ENCODE data around the gene EML3.
A peak's percentile ranks its signal among the peaks of the same experiment; 100 is the strongest.
"Not testable (repeated sequence)": the region's sequence is repeated elsewhere in the genome, so short reads cannot be mapped to it uniquely, and the experiment has no call there.

Gene EML3

GRCh38 chr11:62570903-62571302, 41.7 kb downstream of the EML3 start:
- not testable (repeated sequence) for DNase-seq

- DNase-seq = no peak
Measured at GRCh38 chr11:62569611-62570010, 43.0 kb downstream of the EML3 start.

- no peak for DNase-seq
Measured at GRCh38 chr11:62567018-62567633, 45.4 kb downstream of the EML3 start.

GRCh38 chr11:62566247-62566646, 46.3 kb downstream of the EML3 start:
- DNase-seq = no peak

GRCh38 chr11:62565100-62565802, 47.3 kb downstream of the EML3 start:
- no peak for DNase-seq

- not testable (repeated sequence) for DNase-seq
Measured at GRCh38 chr11:62561677-62562230, 50.8 kb downstream of the EML3 start.

- DNase-seq = peak; percentile 65
Measured at GRCh38 chr11:62560566-62561103, 51.9 kb downstream of the EML3 start.

- not testable (repeated sequence) for DNase-seq
Measured at GRCh38 chr11:62559626-62560025, 52.9 kb downstream of the EML3 start.

GRCh38 chr11:62559204-62559603, 53.4 kb downstream of the EML3 start:
- no peak for DNase-seq

- DNase-seq = no peak
Measured at GRCh38 chr11:62558669-62559068, 53.9 kb downstream of the EML3 start.

- DNase-seq = no peak
Measured at GRCh38 chr11:62556875-62557631, 55.5 kb downstream of the EML3 start.

GRCh38 chr11:62556108-62556874, 56.3 kb downstream of the EML3 start:
- DNase-seq = peak; percentile 84

GRCh38 chr11:62555464-62556107, 57.0 kb downstream of the EML3 start:
- no peak for DNase-seq

GRCh38 chr11:62554387-62555167, 58.0 kb downstream of the EML3 start:
- DNase-seq = no peak

- DNase-seq = no peak
Measured at GRCh38 chr11:62553839-62554361, 58.7 kb downstream of the EML3 start.

GRCh38 chr11:62553080-62553838, 59.3 kb downstream of the EML3 start:
- DNase-seq = peak; percentile 73

- DNase-seq = no peak
Measured at GRCh38 chr11:62552485-62553079, 60.0 kb downstream of the EML3 start.
